Heart left ventricle (tissue), 16 donors: Measurements from ENCODE around the gene ZNF281. TPM values are rescaled to one million over a fixed set of nuclear protein-coding genes. Genes with fewer than 3 reads are reported as not detected.

ENCODE experiments used
- ATAC-seq, 4 donors: fragments of 200-7000 bp; cut with Tn5 transposase; one replicate each; pipeline ENCODE4 v1.9.1; 2020 to 2022; ENCODE audit warnings: moderate library complexity in 4 of 4, mild to moderate bottlenecking in 3 of 4, moderate number of reproducible peaks in 1 of 4
- DNase-seq, 5 donors: peaks; one replicate each; pipeline ENCODE4 v3.0.0-alpha.2; 2020
- H3K27ac ChIP-seq, 12 donors: fragments of 200-600 bp; sonication (generic) in 4 of 12; one replicate each; pipeline versions ENCODE4 v1.5.0 to v1.8.0; 2016 to 2022; ENCODE audit warnings: mild to moderate bottlenecking in 2 of 12
- H3K27me3 ChIP-seq, 9 donors: fragments of 200-600 bp; sonication (generic) in 2 of 9; one replicate each; pipeline versions ENCODE4 v1.5.1 to v1.8.0; 2016 to 2022; ENCODE audit warnings: mild to moderate bottlenecking in 3 of 9
- H3K36me3 ChIP-seq, 9 donors: fragments of 200-600 bp; sonication (generic) in 2 of 9; one replicate each; pipeline versions ENCODE4 v1.5.0 to v1.8.0; 2018 to 2022; ENCODE audit warnings: mild to moderate bottlenecking in 2 of 9
- H3K4me1 ChIP-seq, 12 donors: fragments of 200-600 bp; sonication (generic) in 4 of 12; one replicate each; pipeline versions ENCODE4 v1.5.0 to v1.8.0; 2016 to 2022; ENCODE audit warnings: mild to moderate bottlenecking in 3 of 12
- H3K4me3 ChIP-seq, 12 donors: fragments of 200-600 bp; sonication (generic) in 4 of 12; one replicate each; pipeline versions ENCODE4 v1.5.0 to v1.8.0; 2017 to 2022; ENCODE audit warnings: mild to moderate bottlenecking in 9 of 12, moderate library complexity in 4 of 12
- H3K9me3 ChIP-seq, 12 donors: fragments of 200-600 bp; sonication (generic) in 4 of 12; one replicate each; pipeline versions ENCODE4 v1.5.0 to v1.8.0; 2016 to 2022; ENCODE audit warnings: mild to moderate bottlenecking in 1 of 12
- CTCF ChIP-seq, 12 donors: fragments of 200-600 bp; sonication (generic) in 4 of 12; IDR thresholded peaks; one replicate each; pipeline versions ENCODE4 v1.5.0 to v1.8.0; 2018 to 2022; ENCODE audit warnings: antibody characterized with exemption in 12 of 12, mild to moderate bottlenecking in 5 of 12
- POLR2A ChIP-seq, 2 donors: fragments of 450-650 bp; IDR thresholded peaks; one replicate each; pipeline ENCODE4 v1.6.1; 2017; ENCODE audit warnings: antibody characterized with exemption in 2 of 2, mild to moderate bottlenecking in 2 of 2, moderate library complexity in 2 of 2
- WGBS, 4 donors: extraction: QIAGEN DNeasy Blood & Tissue Kit in 2 of 4; methylation state at CpG; one replicate each; pipeline versions ENCODE4 v1.1.5 to v1.1.7; 2013 to 2018; 5-methylcytosine and 5-hydroxymethylcytosine counted together
- intact Hi-C, 10 donors: fragments of 100-400 bp; cut with DNase I; formaldehyde crosslinking; loops; one replicate each; pipeline versions ENCODE4 v1.11.1 to v1.14.2; 2022
- polyA plus RNA-seq, 2 donors: library from polyadenylated mRNA; stranded (reverse); fragments of 200-250 nt; gene quantifications; one replicate each; pipeline ENCODE4 v1.2.3, GENCODE V29; 2013
- total RNA-seq, 9 donors: library from RNA; depleted of rRNA in 2 of 9; stranded (reverse); fragments of >200 nt in 2 of 9; fragmentation: NEBNext Ultra II Directional in 3 of 9; extraction: Animal tissue kit (Norgen Biotek cat#: 25700) in 3 of 9; gene quantifications; one replicate each; pipeline versions ENCODE4 v1.1.0 to v1.2.4, GENCODE V29; 2016 to 2023
- donor health status: ischemic (EF 13 %, LVEDD 7.1; RV severe dilation, severe dysfunction).
- donor health status: healthy with polysubstance abuse.
- donor health status: DM: no; HTN: yes; CAD: no.
- donor health status: DM: no; HTN: no; CAD: no.
- donor health status: ischemic (EF 25% LVEDD 6.9; RV normal size, moderate dysfunction).
- donor health status: ischemic (EF 25% LVEDD 5.7; RV mildly dilated, moderate dysfunction).
- donor health status: healthy.
- donor health status: DM: yes; HTN: yes; CAD: no.
- donor health status: ischemic (EF 35%, LVEDD 5.7; RV mildly dilated, moderate dysfunction).
- donor health status: nonischemic (EF 11% LVEDD 7.7; RV severe dilation, severe dysfunction).
- donor health status: DM: yes; HTN: yes; CAD: no.
- donor health status: PGD.
- donor health status: ischemic (EF 29% LVEDD 5.4; RV normal size, mild dysfunction).
- donor health status: nonischemic (EF 23%, LVEDD 6.1; RV moderate dilation, normal function).

ZNF281 gene
- total and polyA plus RNA-seq, 11 donors: 3.1 to 10.6 (median 8.8) TPM

DNA sequence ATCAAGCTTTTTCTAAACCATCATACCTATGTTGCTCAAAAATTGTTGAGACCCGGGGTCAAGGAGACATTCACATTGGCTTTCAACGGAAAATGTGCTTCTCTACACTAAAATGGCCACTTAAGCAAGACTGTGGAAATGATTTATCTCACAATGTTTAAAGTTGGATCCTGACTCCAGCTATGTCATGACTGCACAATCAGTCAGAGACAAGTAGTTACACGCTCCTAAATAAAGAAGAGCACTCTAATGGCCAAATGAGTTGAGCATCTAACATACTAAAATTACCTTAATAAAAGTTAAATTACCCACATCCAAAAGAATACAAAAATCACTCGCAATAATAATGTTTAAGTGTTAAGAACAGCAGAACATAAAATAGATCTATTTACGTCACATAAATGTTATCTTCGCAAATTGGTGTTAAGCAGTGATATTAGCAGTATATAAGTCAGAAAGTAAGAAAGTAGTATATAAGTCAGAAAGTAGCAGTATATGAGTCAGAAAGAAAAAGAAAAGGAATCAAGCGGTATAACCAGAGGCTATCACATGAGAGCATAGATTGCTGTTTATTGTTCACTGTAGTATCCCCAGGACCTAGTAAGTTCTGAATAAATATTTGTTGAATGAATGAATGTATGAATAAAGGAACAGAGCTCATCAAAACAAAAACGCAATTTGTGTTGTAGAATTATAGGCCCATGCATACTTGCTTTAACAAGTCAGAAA is 28.4 kb downstream of the ZNF281 start:
- Histone ChIP-seq H3K27me3 (no peaks in the 10 kb centered on the region), H3K36me3 (no peaks in the 10 kb centered on the region), H3K27ac (no peak overlapping the region), H3K9me3 (no peaks in the 10 kb centered on the region), H3K4me3 (no peak overlapping the region), H3K4me1 (peaks cover 0 to 8% (median 0%) of the 10 kb centered on the region in 12 donors)
- ATAC-seq (no peak), DNase-seq (no peak)
- WGBS, 4 donors: 89 to 96% (median 94%) methylated on average over 8 of the region's 8 CpGs
- intact Hi-C loops: no loop called here
- TF ChIP-seq CTCF (IDR thresholded peaks at IDR 0.05) (no peak), POLR2A (IDR thresholded peaks at IDR 0.05) (no peak)

GRCh38 chr1:200380589-200381021 is 29.2 kb downstream of the ZNF281 start:
- ATAC-seq (no peak), DNase-seq (no peak)
- intact Hi-C loops: no loop called here
- no peaks in the 10 kb centered on the region for H3K9me3 ChIP-seq
- H3K36me3 ChIP-seq: no peaks in the 10 kb centered on the region
- H3K27ac ChIP-seq: no peak overlapping the region
- no peaks in the 10 kb centered on the region for H3K27me3 ChIP-seq
- WGBS, 4 donors: 95 to 100% (median 100%) methylated on average over 1 of the region's 1 CpG
- TF ChIP-seq POLR2A (IDR thresholded peaks at IDR 0.05): no peak
- no peak for TF ChIP-seq CTCF (IDR thresholded peaks at IDR 0.05)
- H3K4me3 ChIP-seq: no peak overlapping the region
- H3K4me1 ChIP-seq: peaks cover 0 to 8% (median 0%) of the 10 kb centered on the region in 12 donors

- H3K27ac ChIP-seq: no peak overlapping the region
- no peaks in the 10 kb centered on the region for H3K36me3 ChIP-seq
- 82 to 95% (median 91%) methylated on average over 3 of the region's 3 CpGs for WGBS, 4 donors
- no peak for TF ChIP-seq POLR2A (IDR thresholded peaks at IDR 0.05)
- TF ChIP-seq CTCF (IDR thresholded peaks at IDR 0.05): no peak
- no peak overlapping the region for H3K4me3 ChIP-seq
- intact Hi-C loops: no loop called here
- peaks cover 0 to 8% (median 0%) of the 10 kb centered on the region in 12 donors for H3K4me1 ChIP-seq
- H3K9me3 ChIP-seq: no peaks in the 10 kb centered on the region
- H3K27me3 ChIP-seq: no peaks in the 10 kb centered on the region
- ATAC-seq (no peak), DNase-seq (no peak)
These were observed 29.8 kb downstream of the ZNF281 start for GRCh38 chr1:200379940-200380588.

- WGBS, 4 donors: 20 to 45% (median 33%) methylated on average over 1 of the region's 1 CpG
- intact Hi-C loops: no loop called here
- DNase-seq (no peak), ATAC-seq (no peak)
- TF ChIP-seq POLR2A (IDR thresholded peaks at IDR 0.05): no peak
- no peak for TF ChIP-seq CTCF (IDR thresholded peaks at IDR 0.05)
- Histone ChIP-seq H3K36me3 (no peaks in the 10 kb centered on the region), H3K9me3 (no peaks in the 10 kb centered on the region), H3K4me1 (peaks cover 0 to 8% (median 0%) of the 10 kb centered on the region in 12 donors), H3K27ac (no peak overlapping the region), H3K4me3 (no peak overlapping the region), H3K27me3 (no peaks in the 10 kb centered on the region)
These were observed 30.4 kb downstream of the ZNF281 start for GRCh38 chr1:200379432-200379757.
